HG02571 (cell line): ENCODE results near the gene NDP.
"Not testable (repeated sequence)": the region's sequence is repeated elsewhere in the genome, so short reads cannot be mapped to it uniquely, and the experiment has no call there.

Experiments used
- ATAC-seq: cut with Tn5 transposase; IDR thresholded peaks from one replicate; pipeline ENCODE4 v1.9.1; 2021; ENCODE audit warnings: mild to moderate bottlenecking, moderate library complexity; ENCODE audit not compliant: unreplicated experiment

The NDP gene

GRCh38 chrX:43971966-43972961 lies 926 bp downstream of the NDP start:
- ATAC-seq, result no peak

- no peak for ATAC-seq
Measured at GRCh38 chrX:43970528-43970927, 2.7 kb downstream of the NDP start.

GRCh38 chrX:43969504-43970501 lies 3.4 kb downstream of the NDP start:
- ATAC-seq, result no peak

GRCh38 chrX:43968359-43968781 lies 4.8 kb downstream of the NDP start:
- ATAC-seq, result no peak

- ATAC-seq, result no peak
Measured at GRCh38 chrX:43964936-43965335, 8.3 kb downstream of the NDP start.

- no peak for ATAC-seq
Measured at GRCh38 chrX:43963726-43964125, 9.5 kb downstream of the NDP start.

- ATAC-seq, result no peak
Measured at GRCh38 chrX:43962636-43963035, 10.6 kb downstream of the NDP start.

GRCh38 chrX:43961699-43962098 lies 11.5 kb downstream of the NDP start:
- ATAC-seq, result no peak

- no peak for ATAC-seq
Measured at GRCh38 chrX:43958529-43958928, 14.7 kb downstream of the NDP start.

- ATAC-seq, result no peak
Measured at GRCh38 chrX:43956034-43956433, 17.2 kb downstream of the NDP start.

GRCh38 chrX:43953218-43953617 lies 20.0 kb downstream of the NDP start:
- no peak for ATAC-seq

GRCh38 chrX:43949669-43950068 lies 23.5 kb downstream of the NDP start:
- no peak for ATAC-seq

- ATAC-seq, result no peak
Measured at GRCh38 chrX:43940816-43941474, 32.2 kb downstream of the NDP start.

- no peak for ATAC-seq
Measured at GRCh38 chrX:43939187-43939926, 33.8 kb downstream of the NDP start.

- ATAC-seq, result not testable (repeated sequence)
Measured at GRCh38 chrX:43922032-43922431, 51.2 kb downstream of the NDP start.

GRCh38 chrX:43910772-43911171 lies 62.4 kb downstream of the NDP start:
- ATAC-seq, result not testable (repeated sequence)

GRCh38 chrX:43910012-43910411 lies 63.2 kb downstream of the NDP start:
- no peak for ATAC-seq

- no peak for ATAC-seq
Measured at GRCh38 chrX:43909141-43909540, 64.0 kb downstream of the NDP start.

- no peak for ATAC-seq
Measured at GRCh38 chrX:43899878-43900815, 73.0 kb downstream of the NDP start.
